Gastroesophageal sphincter (tissue), 3 donors: ENCODE measurements around the gene PROK1.

Experiments
- CTCF ChIP-seq, 4 experiments: fragments of 200-600 bp in 2 of 4; fragments of 450-650 bp in 2 of 4; sonication (generic) in 1 of 4; IDR thresholded peaks; one replicate each; pipeline ENCODE4 v1.5.1; 2017 to 2019; ENCODE audit warnings: antibody characterized with exemption in 4 of 4, mild to moderate bottlenecking in 2 of 4, moderate library complexity in 2 of 4
- POLR2A ChIP-seq, 2 donors: fragments of 450-650 bp; IDR thresholded peaks; one replicate each; pipeline ENCODE4 v1.6.1; 2017; ENCODE audit warnings: antibody characterized with exemption in 2 of 2, mild to moderate bottlenecking in 2 of 2, moderate library complexity in 1 of 2

- TF ChIP-seq POLR2A (IDR thresholded peaks at IDR 0.05): no peak
- TF ChIP-seq CTCF (IDR thresholded peaks at IDR 0.05): no peak
Measured at GRCh38 chr1:110489406-110489805, 38.5 kb downstream of the PROK1 start.
